Stimulated activated CD4-positive, alpha-beta T cell treated with anti-CD3 and anti-CD28 coated beads, TNF-alpha, amount 100 ng/mL, for 24 hours (primary cell): ENCODE results near the gene ZNF219.

Source experiments
- DNase-seq, 3 experiments: peaks; one replicate each; pipeline ENCODE4 v3.0.0-alpha.2; 2020; ENCODE audit warnings: low read depth in 3 of 3

ZNF219 gene

DNA sequence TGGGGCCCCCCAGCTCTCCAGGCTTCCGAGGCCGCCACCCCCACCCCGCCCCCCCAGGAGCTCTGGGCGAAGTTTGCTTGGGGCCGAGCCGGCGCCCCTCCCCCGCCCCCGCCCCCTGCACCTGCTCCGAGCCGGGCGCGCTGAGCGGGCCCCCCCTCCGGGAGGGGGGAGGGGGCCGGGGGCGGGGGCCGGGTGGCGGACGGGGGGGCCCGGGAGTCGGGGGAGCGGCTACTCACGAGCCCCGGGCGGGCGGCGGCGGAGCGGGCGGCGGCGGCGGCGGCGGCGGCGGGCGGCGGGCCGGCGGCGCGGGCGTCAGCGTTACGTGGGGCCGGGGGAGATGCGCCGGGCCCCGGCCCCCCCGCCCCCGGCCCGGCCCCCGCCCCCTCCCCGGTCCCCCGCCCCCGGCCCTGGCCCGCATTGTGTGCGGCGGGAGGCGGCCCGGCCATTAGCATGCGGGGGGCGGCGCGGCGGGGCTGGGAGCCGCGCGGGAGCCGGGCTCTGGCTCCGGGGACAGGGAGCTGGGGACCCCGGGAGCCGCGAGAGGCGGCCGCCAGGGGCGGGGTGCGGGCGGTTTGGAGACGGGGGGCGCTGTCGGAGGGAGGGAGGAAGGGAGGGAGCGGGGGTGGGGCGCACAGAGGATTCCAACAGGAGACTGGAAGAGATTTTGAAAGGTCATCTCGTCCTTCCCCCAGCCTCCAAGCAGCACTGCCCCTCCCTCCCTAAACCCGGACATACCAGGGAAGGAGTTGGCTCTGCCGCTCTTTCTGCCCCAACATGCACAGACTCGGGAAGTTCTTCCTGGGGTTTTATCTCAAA is at the start of gene ZNF219:
ZNF219 (minus strand) TSS at position 580 of the 816 bp plus-strand sequence. CDS start 5,064 bp downstream, outside the sequence.
- peak in 1 of 3 experiments; percentile 40 for DNase-seq

DNA sequence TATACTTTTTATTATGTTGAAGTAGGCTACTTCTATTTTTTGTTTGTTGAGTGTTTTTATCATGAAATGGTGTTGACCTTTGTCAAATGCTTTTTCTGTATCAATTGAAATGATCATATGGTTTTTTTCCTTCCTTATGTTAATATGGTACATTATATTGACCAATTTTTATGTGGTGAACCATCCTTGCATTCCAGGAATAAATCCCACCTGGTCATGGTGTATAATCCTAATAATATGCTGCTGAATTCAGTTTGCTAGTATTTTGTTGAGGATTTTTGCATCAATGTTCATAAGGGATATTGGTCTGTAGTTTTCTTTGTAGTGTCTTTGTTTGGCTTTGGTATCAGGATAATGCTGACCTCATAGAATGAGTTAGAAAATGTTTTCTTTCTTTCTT is 47.0 kb upstream of the ZNF219 start:
- DNase-seq = no peak

GRCh38 chr14:21142357-21142756 is 43.9 kb upstream of the ZNF219 start:
- DNase-seq = no peak

GRCh38 chr14:21136024-21136423 is 37.6 kb upstream of the ZNF219 start:
- DNase-seq = no peak

DNA sequence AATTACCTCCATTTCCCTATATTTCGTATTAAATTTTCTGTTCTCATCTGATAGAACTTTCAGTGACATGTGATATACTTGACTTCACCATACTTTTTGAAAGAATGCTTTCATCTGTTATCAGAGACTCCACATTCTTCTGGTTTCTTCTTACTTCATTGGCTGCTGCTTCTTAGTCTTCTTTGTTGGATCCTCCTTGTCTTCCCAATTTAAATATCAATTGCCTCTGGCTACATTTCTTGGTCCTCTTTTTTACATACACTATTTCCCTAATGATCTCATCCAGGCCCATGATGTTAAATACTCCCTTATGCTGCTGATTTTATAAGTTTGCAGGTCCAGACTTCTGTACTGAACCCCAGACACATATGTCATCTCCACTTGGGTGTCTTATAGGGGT is 35.4 kb upstream of the ZNF219 start:
- no peak for DNase-seq

DNA sequence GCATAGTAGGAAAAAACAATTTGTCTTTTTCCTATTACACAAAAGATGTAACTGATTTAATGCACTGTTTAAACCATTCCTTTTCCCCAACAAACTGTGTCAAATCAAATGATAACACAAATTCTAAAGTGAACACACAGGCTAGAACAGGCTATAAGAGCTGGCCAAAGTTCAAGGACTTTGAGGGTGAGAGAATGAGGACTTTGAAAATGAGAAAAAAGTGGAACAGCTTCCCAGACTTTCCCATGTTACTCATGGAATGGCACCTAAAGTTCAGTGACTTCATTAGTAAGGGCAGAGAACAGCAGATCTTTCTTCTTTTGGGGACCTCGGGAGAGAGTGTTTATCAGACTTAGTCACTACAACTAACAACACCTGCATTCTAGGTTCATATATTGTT is 25.0 kb upstream of the ZNF219 start:
- no peak for DNase-seq

- DNase-seq = no peak
Measured at GRCh38 chr14:21121122-21121521, 22.7 kb upstream of the ZNF219 start.

DNA sequence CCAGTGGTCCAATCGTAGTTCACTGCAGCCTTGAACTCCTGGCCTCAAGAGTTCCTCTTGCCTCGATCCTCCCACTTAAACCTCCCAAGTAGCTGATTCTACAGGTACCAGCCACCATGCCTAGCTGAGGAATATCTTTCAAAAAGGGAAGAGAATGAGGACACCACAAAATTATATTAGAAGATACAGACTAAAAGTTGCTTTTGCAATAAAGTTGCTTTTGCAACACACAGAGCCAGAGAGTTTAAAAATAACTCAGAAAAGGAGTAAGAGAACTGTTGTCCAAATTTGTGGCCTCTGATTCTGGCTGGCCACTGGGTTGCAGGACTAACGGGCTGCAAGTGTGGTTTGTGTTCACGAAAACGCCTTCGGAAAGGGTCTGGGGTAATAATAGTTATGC is 22.2 kb upstream of the ZNF219 start:
- DNase-seq = no peak

- no peak for DNase-seq
Measured at GRCh38 chr14:21118933-21119332, 20.5 kb upstream of the ZNF219 start.

GRCh38 chr14:21113369-21113768 is 14.9 kb upstream of the ZNF219 start:
- DNase-seq = no peak

- DNase-seq = no peak
Measured at GRCh38 chr14:21112255-21112654, 13.8 kb upstream of the ZNF219 start.

- DNase-seq = peak in 1 of 3 experiments; percentile 26
Measured at GRCh38 chr14:21109377-21110138, 11.1 kb upstream of the ZNF219 start.

DNA sequence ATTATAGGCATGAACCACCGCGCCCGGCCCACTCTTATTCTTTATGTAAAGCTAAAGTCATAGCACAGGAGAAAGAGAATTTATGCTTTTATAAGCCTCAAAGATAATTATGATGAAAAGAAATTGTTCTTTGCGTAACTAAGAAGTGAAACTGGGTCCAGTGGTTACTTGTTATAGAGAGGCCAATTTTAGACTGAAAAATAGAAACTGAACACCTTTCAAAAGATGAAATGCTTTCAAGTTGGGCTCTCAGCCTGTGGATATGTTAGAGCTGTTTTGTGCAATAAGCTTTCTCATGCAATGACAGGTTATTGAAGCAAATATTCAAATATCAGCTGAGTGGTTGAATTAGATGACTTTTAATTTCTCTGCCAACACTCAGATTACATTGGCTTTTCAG is 10.3 kb upstream of the ZNF219 start:
- DNase-seq = no peak

DNA sequence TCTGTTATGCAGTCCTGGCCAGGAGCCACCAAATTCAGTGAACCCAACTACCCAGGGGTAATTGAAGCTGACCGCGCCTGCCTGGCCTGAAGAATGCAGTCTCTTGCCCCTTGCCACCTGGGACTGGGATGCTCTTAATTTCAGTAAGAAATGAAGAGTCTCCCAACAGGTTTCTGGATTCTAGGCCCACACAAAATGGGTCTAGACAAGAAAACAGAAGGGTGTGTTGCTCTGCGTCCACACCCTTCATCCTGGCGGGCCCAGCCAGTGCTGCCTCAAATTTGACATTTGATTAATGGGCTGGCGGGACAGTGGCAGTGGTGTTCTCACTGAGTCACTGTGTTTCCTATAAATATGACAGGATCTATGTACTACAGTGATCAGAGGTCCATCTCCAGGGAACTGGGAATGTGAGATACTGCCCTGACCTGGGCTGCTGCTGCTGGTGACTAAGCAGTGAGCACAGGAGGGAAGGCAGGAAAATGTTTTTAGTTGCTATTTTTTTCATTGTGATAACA is 8.9 kb upstream of the ZNF219 start:
- no peak for DNase-seq

DNA sequence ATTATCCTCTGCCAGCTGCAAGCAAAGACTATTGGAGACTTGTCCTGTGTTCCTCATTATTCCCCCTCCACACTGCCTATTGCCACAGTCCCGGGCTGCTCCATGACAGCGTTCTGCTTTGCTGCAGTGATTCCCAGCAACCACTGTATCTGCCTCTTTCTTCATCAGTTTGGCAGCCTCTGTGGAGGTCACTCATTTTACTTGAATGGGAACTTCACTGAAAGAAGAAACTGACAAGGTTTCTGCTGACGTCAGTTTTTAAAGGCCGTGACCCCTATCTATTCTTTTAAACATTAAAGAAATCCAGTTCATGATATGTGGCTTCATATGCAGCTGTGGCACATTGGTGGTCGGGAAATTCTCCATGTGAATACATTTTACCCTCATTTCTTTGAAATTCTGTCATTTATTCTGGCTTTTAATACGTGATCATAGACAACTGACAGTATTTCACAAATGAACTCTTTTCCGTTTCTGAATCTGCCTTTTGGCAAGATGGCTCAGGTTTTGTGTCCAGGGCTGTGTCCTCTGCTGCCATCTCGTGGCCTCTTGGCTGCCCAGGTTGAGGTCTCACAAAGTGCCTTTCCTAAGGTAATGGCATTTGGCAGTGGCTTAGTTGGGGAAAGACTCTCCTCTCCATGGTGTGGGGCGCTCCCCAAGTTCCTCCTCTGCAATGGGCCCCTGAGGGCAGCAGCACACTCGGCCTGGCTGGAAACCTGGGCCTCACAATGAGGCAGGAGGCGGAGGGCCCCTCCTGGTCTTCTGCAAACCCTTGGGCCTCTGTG is 8.2 kb upstream of the ZNF219 start:
- peak; percentile 50 to 79 (median 68) for DNase-seq

DNA sequence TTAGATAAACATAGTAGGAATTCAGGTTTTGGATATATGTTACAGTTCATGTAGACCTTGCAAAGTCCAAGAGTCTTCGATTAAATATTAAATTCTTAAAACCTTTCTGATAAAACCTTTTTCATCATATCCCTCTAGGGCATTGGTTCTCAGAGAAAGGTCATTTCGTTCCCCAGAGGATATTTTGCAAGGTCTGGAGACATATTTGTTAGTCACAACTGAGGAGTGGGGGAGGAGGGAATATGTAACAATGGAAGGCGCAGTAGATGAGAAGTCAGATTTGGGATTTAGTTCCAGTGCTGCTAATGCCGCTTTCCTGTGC is 7.7 kb upstream of the ZNF219 start:
- no peak for DNase-seq

GRCh38 chr14:21105095-21105494 is 6.6 kb upstream of the ZNF219 start:
- DNase-seq = no peak

DNA sequence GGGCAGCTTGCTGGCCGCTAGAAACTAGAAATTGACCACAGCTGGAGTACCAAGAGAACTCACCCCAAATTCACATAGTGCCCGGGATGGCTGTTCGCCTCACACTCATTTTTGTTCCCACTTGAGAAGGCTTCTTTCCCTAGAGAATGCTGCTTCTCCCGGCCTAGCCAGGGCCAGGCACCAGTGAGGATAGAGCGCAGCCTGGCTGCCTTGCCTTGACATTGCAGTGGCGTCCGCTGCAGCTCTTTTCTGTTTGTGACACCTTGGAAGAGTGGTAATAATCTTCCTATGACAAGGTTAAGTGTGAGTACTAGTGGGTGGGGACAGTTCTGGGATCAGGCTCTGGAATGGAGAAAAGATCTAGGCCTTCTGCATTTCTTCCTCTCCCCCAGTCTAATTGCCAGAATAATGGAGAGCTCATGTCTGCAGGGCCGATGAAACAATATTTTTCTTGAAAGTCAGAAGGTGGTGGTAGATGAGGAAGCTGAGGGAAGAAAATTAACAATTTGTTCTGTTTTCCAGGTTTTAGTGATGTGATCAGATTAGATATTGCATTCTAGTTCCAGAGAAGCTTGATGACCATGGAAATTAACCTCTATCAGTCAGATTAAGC is 6.1 kb upstream of the ZNF219 start:
- DNase-seq = peak in 2 of 3 experiments; percentile 35 to 59

GRCh38 chr14:21103710-21104447 is 5.4 kb upstream of the ZNF219 start:
- DNase-seq = peak; percentile 88 to 94 (median 90)

GRCh38 chr14:21103411-21103709 is 4.9 kb upstream of the ZNF219 start:
- no peak for DNase-seq
